Measurements from ENCODE around the gene BRIP1.
"Not testable (repeated sequence)": the region's sequence is repeated elsewhere in the genome, so short reads cannot be mapped to it uniquely, and the experiment has no call there.

BRIP1 gene

DNA sequence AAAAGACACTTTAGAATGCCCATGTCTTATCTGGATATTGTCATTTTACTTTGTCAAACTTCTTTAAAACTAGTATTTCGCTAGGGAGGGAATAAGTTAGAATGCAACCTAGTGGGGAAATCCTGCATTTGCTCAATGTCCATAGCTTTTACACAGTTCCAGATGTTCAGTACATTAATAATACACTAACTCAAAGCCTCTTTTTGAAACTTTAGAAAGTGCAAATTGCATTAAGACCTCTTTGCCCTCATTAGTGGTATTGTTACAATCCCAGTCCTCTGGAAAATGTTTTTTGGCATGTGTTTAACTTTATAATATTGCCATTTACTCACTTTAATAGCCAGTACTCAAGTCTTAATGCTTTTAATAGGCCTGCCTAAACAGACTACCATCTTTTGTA, 106.8 kb downstream of the BRIP1 start:
- DNase-seq = no peak

DNA sequence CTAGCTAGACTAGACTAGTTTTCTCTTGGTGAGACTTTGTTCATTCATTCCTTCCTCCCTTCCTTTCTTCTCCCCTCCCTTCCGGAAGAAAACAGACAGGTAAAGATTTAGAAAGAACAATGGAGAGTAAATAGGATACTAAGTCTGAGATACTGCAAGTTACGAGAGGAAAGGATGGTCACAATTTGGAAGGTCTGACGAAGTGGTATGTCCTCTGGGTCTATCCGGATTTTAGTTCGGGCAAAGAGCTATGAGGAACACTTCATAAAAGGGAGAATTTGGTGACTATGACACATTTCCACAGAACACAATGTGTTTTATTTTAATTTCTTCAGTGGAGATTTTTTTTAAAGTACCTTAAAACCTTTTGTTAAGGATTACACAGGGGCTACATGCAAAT, 107.7 kb downstream of the BRIP1 start:
- DNase-seq = no peak

DNA sequence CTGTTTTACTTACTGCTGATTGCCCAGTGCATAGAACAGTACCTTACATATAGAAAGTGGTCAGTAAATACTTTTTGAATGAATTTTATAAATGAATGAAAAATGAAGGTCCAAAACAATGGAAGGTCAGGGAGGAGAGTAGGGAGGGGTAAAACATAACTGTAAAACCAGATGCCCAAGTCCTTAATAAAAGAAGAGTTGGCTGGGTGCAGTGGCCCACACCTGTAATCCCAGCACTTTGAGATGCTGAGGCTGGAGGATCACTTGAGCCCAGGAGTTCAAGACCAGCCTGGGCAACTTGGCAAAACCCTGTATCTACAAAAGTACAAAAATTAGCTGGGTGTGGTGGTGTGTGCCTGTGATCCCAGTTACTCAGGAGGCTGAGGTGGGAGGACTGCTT, 108.2 kb downstream of the BRIP1 start:
- DNase-seq = no peak

DNA sequence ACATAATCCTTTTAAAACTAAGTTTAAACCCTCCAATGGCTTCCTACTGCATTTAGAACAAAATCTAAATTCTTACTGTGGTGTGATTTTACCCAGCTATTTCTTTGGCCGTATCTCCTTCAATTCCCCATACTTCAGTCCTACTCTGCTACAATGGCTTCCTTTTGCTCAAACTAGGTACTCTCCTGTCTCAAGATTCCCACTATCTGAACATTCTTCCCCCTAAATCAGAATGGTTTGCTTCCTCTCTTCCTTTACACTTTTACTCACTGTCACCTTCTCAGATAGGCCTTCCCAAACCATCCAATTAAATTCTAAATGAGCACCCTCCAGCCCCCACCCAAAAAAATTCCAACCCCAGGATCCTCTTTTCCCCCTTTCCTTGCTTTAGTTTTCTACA, 109.2 kb downstream of the BRIP1 start:
- no peak for DNase-seq

DNA sequence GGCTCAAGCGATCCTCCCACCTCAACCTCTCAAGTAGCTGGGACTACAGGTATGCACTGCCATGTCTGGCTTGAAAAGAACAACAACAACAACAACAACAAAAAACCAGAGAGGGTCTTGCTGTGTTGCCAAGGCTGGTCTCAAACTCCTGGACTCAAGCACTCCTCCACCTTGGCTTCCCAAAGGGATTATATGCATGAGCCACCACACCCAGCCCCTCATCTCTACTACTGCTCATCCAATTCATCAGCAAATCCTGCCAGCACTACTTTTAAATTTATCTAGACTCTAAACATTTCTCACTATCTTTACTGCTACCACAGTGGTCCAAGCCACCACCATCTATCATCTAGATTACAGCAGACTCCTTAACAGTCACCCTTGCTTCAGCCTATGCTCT, 109.6 kb downstream of the BRIP1 start:
- DNase-seq = no peak

DNA sequence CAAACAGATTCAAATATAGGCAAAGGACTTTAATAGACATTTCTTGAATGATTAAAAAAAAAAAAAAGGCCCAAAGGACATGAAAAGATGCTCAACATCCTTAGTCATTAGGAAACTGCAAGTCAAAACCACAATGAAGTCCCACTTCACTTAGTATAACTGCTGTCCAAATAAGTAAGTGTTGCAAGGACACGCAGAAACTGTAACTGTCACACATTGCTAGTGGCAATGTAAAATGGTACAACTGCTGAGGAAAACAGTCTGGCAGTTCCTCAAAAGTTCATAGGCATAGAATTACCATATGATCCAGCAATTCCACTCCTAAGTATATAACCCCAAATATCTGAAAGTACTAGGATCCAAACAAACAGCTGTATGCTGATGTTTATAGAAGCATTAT, 112.7 kb downstream of the BRIP1 start:
- no peak for DNase-seq

DNA sequence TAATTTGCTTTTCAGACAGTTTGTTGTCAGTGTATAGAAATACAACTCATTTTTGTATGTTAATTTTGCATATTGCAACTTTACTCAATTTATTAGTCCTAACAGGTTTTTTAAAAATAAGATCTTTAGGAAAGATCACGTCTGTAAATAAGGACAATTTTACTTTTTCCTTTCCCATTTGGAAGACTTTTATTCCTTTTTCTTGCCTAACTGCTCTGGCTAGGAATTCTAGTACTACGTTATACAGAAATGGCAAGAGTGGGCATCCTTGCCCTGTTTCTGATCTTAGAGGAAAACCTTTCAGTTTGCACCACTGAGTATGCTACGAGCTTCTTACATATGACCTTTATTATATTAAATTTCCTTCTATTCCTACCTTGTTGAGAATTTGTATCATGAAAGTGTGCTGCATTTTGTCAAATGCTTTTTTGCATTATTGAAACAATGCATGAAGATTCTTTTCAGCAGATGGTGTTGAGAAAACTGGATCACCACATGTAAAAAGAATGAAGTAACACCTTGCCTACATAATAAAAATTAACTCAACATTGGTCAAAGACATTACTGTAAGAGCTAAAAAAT, 113.4 kb downstream of the BRIP1 start:
- no peak for DNase-seq

DNA sequence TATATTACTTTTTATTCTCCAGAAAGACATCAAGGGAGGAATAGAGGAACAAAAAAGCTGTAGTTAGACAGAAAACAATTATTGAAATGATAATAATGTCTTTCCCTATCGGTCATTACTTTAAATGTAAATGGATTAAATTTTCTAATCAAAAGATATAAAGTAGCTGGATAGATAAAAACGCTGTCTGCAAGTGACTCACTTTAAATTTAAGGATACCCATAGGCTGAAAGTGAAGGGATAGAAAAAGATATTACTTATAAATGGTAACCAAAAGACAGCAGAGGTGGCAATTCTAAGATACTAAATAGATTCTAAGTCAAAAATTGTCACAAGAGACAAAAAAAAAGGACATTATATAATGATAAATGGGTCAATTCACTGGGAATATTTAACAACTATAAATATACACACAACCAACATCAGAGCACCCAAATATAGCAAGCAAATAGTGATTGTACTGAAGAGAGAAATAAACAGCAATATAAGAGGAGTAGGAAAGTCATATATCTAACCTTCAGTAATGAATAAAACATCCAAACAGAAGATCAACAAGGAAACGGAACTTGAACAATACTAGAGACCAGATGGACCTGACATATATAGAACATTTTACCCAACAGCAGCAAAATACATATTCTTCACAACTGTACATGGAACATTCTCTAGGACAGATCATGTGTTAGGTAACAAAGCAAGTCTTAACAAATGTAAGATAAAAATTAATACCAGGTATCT, 116.9 kb downstream of the BRIP1 start:
- no peak for DNase-seq

DNA sequence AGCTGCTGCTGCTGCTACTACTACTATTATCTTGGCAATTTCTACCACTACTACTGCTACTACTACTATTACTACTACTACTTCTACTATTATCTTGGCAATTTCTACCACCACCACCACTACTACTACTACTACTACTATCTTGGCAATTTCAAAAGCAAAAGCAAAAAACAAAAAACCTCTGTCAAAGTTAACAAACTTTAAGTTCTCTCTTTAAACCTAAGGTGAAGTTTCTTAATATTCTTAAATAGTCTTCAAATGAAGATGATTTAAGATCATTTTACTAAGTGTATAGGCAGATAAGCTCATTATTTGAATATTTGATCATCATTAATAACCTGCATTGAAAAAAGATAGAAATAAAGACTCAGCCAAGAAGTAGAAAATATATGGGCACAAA, 118.5 kb downstream of the BRIP1 start:
- no peak for DNase-seq

DNA sequence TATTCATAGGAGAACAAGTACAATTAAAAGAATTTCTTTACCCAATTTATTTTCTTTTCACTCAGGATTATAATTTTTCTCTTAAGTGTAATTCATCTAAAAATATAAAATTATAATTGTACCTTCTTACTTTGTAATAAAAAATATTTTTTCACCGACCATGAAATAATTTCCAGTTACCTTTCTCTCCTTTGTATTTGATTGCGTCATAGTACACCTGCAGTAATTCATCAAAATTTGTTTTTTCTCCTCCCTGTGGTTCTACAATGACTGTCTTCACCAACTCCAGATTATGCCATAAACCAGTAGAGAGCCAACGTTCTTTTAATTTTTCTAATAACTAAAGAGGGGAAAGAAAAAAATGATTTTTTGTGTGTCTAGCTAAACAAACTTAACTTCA, 119.1 kb downstream of the BRIP1 start:
- DNase-seq = no peak

DNA sequence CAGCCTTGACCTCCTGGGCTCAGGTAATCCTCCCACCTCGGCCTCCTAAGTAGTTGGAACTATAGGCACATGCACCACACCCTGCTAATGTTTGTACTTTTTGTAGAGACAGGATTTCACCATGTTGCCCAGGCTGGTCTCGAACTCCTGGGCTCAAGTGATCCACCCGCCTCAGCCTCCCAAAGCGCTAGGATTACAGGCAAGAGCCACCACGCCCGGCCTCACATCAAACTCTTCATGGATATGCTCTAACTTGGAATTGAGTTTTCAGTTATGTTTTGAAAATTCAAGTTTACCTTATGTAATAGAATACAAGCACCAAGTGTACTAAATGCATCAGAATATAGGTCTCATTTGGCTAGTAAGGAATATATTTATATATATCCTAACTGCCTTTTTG, 119.6 kb downstream of the BRIP1 start:
- no peak for DNase-seq

DNA sequence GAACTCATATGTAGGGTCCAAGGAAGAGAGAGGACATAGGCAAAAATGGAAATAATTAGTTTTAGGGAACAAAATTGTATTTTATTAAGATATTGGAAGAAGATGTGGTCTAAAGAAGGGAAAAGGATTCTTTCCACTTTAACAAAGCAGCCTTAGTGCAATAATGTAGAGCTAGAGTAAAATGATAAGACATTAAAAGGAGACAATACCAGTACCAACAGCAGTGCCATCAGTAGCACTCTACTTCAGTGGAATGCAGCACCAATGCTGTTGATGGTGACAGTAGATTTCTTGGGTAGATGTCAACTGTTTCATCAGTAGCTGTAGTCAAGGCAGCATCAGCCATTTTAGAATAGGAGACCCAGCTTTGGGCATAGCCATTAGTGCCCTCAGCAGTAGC, 124.3 kb downstream of the BRIP1 start:
- no peak for DNase-seq

DNA sequence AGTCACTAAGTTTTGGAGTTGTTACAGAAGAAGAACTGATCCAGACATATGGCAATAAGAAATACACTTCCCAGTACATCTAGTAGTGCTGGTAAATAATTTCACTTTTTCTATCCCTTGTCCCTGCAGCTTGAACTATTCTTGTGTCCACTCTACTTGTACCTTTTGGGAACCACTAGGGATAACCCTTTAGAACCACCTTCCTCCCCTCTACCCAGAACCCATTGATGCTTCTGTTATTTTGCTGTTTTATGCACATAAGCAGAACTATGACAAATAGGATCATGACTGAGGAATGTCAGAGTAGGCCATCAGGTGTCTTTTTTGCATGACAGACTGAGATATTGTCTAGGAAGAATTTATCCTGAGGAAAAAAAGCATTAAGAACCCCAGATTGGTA, 125.1 kb downstream of the BRIP1 start:
- no peak for DNase-seq

DNA sequence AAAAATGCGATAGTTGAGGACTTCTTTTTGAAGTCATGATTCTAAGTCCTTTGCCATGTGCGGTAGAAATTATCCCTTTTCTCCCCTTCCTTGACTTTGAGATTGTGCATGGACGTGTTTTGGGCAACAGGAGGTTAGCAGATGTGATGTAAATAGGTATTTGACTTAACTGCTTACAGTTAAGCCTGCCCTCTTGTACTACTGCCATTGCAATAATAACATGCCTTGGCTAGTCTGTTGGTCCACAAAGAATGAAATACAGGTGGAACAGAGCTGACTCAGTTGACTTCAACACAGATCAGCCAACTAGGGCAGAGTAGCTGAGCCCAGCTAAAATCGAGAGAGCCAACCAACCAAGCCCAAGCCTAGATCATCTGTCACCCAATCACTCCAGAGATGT, 125.5 kb downstream of the BRIP1 start:
- no peak for DNase-seq

DNA sequence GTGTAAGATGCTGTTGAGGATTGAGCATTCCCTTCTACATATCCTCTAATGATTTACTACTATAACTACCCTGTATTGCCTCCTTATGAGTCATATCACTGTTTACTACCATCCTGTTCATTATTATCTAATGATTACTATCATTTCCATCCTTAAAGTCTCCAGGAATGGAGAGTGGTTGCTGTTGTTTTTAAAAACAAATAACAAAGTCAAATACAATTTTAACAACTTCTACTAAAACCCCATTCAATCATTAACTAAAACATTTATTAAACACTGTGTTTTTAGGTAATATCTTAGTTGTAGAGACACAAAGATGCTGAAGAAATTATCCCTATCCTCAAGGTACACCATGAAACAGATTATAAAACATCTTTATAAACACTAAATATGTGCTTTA, 126.9 kb downstream of the BRIP1 start:
- DNase-seq = no peak

DNA sequence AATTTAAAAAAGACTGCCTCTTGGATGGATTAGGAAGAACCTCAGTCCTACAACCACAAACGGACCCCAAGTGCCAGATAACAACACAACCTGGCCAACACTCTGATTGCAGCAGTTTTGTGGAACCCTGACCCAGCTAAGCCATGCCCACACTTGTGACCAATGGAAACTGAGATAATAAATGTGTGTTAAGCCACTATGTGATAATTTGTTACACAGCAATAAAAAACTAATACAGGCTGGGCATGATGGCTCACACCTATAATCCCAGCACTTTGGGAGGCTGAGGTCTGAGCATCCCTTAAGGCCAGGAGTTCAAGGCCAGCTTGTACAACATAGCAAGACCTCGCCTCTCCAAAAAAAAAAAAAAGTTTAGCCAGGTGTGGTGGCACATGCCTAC, 127.5 kb downstream of the BRIP1 start:
- no peak for DNase-seq

DNA sequence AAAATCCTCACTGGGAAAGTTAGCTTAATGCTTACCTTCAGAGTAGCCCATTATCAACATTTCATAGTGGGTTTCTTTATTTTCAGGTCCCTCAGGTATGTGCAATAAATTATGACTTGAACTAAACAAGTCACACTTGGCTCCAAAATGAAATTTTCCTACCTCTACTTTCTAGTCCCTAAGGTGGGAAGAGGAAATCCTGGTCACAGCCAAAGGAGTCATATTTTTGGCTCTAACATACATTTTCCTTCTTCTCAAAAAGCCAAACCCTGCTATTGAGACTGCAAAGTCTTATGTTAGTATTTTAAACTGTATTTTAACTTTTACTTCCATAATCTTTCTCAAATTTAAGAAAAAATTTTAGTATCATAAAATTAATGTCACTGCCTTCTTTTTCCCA, 128.9 kb downstream of the BRIP1 start:
- DNase-seq = no peak

DNA sequence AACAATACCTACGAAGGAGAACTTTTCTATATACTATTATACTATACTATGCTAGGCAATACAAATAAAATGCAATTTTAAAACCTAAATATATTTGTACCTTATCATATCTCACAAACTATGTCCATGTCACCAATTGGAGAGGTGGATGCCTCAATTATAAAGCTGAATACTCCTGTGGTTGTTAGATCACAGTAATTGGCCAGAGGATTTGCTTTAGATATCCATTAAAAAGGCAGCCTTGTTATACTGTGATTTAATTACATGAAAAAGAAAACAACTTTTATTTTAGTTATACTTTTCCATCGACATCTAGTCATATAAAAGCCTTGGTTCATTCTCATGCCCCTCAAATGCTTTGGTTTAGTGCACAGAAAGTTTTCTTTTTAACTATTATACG, 129.3 kb downstream of the BRIP1 start:
- DNase-seq = no peak

DNA sequence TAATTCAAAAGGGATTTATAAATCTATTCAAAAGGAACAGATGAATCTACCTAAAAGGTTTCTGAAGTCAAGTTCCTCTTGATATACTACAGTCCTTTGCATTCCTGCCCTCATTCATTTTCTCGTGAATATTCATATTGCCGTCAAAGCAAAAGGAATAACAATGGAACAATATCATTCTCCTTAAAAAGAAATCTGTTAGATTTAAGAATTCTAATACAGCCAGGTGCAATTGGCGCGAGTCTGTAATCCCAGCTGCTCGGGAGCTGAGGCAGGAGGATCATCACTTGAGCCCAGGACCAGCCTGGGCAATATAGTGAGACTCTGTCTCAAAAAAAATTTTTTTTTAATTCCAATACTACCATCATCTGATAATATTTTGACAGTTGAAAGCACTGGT, 130.3 kb downstream of the BRIP1 start:
- no peak for DNase-seq

DNA sequence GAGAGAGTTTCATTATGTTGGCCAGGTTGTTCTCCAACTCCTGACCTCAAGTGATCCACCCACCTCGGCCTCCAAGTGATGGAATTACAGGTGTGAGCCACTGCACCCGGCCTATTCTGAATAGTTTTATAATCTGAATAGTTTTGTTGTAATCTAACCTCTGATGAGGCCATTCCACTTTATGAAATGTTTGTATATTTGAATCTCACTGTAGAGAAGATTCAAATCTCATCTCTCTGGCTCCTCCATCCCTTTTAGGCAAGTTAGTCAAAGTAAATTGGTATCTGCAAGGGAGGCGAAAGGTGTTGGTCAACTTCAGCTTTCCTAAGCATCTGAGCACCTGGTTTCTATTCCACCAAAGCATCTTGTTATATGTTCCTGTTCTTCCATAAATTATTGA, 131.2 kb downstream of the BRIP1 start:
- no peak for DNase-seq

DNA sequence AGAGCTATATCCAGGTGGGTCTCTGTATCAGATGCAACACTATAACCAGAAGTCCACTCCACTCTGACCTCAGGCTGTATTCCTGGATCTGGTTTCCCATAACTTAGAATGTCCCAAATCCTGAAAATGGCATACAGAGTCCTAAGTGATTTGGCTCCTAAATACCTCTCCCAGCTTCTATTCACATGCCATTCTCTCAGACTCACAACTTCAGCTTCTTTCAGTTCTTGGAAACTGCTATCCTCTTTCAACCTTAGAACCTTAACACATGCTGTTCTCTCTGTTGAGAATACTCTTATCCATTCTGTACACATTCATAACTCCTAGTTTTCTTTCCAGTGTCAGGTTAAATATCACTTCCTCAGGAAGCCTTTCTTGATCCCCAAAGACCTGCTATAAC, 132.0 kb downstream of the BRIP1 start:
- DNase-seq = no peak

DNA sequence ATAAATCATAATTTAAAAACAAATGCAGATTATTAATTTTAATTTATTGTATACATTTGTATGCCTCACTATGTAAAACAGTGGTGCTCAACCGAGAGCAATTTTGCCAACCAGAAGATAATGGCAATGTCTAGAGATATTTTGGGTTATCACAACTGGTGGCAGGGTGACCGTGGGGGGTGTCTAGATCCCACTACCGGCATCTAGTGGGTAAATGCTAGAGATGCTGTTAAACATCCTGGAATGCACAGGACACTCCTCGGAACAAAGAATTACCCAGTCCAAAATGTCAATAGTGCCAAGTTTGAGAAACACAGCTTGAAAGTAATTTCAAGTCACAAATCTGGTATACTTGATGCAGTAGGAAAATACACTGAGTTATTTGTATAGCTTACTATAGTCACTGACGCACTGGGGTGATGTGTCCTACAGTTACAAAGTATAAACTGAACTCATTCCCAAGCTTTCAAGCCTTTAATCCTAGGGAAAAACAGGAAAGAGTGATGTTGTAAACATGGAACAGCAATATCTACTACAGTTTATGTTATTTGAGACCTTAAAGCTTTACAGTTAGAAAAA, 133.5 kb downstream of the BRIP1 start:
- no peak for DNase-seq

DNA sequence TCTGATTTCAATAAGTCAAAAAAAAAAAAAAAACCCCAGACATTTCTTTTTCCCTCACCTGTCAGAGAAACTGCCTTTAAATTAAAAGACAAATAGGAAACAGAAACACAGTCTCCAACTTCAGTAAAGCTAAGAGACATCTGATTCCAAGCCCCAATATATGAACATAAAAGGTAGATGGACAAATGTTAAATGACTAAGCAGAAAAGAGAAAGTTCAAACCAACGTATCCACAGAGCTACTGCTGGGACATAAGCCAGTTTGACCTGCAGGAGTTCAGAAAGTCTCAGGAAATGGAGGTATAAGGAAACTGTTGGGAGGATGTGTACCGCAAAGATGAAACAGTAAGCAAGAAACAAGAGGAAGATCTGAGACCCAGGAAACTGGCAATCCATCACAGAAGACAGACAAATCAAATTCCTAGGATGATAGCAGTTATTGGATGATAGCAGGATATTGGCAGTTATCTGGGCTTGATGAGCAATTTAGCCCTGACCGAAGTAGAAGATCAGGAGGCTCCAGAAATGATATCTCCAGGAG, 135.0 kb downstream of the BRIP1 start:
- no peak for DNase-seq

DNA sequence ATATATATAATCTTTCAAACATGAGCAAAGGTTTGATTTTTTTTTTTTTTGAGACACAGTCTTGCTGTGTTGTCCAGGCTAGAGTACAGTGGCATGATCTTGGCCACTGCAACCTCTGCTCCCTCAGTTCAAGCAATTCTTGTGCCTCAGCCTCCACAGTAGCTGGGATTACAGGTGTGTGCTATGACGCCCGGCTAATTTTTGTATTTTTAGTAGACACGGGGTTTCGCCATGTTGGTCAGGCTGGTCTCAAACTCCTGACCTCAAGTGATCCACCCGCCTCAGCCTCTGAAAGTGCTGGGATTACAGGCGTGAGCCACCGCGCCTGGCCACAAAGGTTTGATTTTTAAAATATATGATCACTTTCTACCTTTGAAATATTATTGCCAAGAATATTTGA, 135.5 kb downstream of the BRIP1 start:
- not testable (repeated sequence) for DNase-seq
